ENCODE measurements around the gene CCKAR.

Gene CCKAR

DNA sequence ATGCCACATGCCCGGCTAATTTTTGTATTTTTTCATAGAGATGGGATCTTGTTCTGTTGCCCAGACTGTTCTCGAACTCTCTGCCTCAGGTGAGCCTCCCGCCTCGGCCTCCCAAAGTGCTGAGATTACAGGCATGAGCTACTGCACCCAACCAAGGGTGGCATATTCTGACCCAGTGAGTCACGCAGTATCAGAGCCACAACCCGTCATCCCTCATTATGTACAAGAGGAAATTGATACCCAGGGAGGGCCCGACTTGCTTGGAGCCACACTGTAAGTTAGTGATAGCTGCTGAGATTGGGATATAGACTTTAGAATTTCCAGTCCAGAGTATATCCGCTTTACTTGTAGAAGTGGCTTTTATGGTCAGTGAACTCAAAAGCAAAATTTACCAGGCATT lies 14.6 kb downstream of the CCKAR start:
- H3K4me2 ChIP-seq (ENCODE audit: insufficient read depth, low read length): no peak overlapping the region
- ATAC-seq (ENCODE audit: insufficient read depth, low read depth) (no peak), DNase-seq (no peak)
- no peaks in the 10 kb centered on the region for H3K4me1 ChIP-seq (ENCODE audit: insufficient read depth, low read length)
- no peaks in the 10 kb centered on the region for H3K79me2 ChIP-seq (ENCODE audit: insufficient read depth, low read length)
- H3K4me3 ChIP-seq (ENCODE audit: low read depth in 1 of 2, low read length in 2 of 2): no peak overlapping the region
- no peak overlapping the region for H3K27ac ChIP-seq (ENCODE audit: low read length)
- TF ChIP-seq CTCF (IDR thresholded peaks at IDR 0.05; ENCODE audit: borderline replicate concordance, extremely low read depth, low read length, poor library complexity, severe bottlenecking) (no peak), EZH2 (IDR thresholded peaks at IDR 0.05; ENCODE audit: borderline replicate concordance, low read depth, low read length, severe bottlenecking) (no peak)
- no peaks in the 10 kb centered on the region for H3K9me3 ChIP-seq (ENCODE audit: insufficient read depth, low read length, severe bottlenecking)
- H4K20me1 ChIP-seq (ENCODE audit: insufficient read depth, low read length): no peaks in the 10 kb centered on the region
- H3K27me3 ChIP-seq (ENCODE audit: insufficient read depth, low read length, poor library complexity): no peaks in the 10 kb centered on the region
- H3K36me3 ChIP-seq (ENCODE audit: insufficient read depth, low read length): no peaks in the 10 kb centered on the region
- no peak overlapping the region for H2AFZ ChIP-seq (ENCODE audit: low read depth, low read length)
- H3K9ac ChIP-seq (ENCODE audit: low read depth, low read length): no peak overlapping the region

DNA sequence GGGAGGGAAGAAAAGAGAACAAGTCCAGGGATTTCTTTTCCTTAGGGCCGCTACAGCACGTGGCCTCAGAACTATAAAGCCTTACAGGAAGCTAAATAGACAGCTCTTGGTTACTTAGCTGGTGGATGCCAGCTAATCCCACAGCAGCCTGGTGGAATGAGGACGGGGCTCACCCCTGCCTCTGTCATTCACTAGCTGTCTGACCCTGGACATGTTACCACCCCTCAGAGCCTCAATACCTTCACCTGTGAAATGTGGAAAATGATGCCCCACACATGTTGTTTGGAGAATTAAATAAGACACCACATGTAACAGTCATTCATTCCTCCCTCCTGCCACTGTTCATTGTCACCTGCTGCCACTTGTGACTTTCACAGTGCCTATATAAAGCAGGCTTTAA lies 15.7 kb downstream of the CCKAR start:
- no peaks in the 10 kb centered on the region for H3K9me3 ChIP-seq (ENCODE audit: insufficient read depth, low read length, severe bottlenecking)
- H3K79me2 ChIP-seq (ENCODE audit: insufficient read depth, low read length): no peaks in the 10 kb centered on the region
- no peaks in the 10 kb centered on the region for H3K36me3 ChIP-seq (ENCODE audit: insufficient read depth, low read length)
- H3K4me2 ChIP-seq (ENCODE audit: insufficient read depth, low read length): no peak overlapping the region
- no peak overlapping the region for H3K9ac ChIP-seq (ENCODE audit: low read depth, low read length)
- H3K27ac ChIP-seq (ENCODE audit: low read length): no peak overlapping the region
- no peak overlapping the region for H2AFZ ChIP-seq (ENCODE audit: low read depth, low read length)
- no peaks in the 10 kb centered on the region for H4K20me1 ChIP-seq (ENCODE audit: insufficient read depth, low read length)
- no peak for TF ChIP-seq EZH2 (IDR thresholded peaks at IDR 0.05; ENCODE audit: borderline replicate concordance, low read depth, low read length, severe bottlenecking)
- no peak for TF ChIP-seq CTCF (IDR thresholded peaks at IDR 0.05; ENCODE audit: borderline replicate concordance, extremely low read depth, low read length, poor library complexity, severe bottlenecking)
- DNase-seq (no peak), ATAC-seq (ENCODE audit: insufficient read depth, low read depth) (no peak)
- H3K4me1 ChIP-seq (ENCODE audit: insufficient read depth, low read length): no peaks in the 10 kb centered on the region
- H3K27me3 ChIP-seq (ENCODE audit: insufficient read depth, low read length, poor library complexity): no peaks in the 10 kb centered on the region
- no peak overlapping the region for H3K4me3 ChIP-seq (ENCODE audit: low read depth in 1 of 2, low read length in 2 of 2)

DNA sequence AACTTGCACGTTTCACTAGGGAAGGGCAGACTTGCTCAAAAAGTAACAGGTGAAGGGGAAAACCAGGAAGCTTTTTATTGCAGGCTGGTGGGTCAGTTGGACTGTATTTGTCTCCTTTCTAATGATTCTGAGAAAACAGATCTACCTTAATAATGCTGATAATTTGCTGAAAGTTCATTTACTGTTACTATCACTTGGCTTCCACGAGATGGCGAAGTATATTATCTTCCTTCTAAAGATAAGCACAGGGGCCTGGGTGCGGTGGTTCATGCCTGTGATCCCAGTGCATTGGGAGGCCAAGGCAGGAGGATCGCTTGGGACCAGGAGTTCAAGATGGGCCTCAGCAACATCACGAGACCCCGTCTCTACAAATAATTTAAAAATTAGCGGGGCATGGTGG lies 16.4 kb downstream of the CCKAR start:
- H3K9ac ChIP-seq (ENCODE audit: low read depth, low read length): no peak overlapping the region
- H3K36me3 ChIP-seq (ENCODE audit: insufficient read depth, low read length): no peaks in the 10 kb centered on the region
- H3K27me3 ChIP-seq (ENCODE audit: insufficient read depth, low read length, poor library complexity): no peaks in the 10 kb centered on the region
- no peak overlapping the region for H3K4me3 ChIP-seq (ENCODE audit: low read depth in 1 of 2, low read length in 2 of 2)
- H2AFZ ChIP-seq (ENCODE audit: low read depth, low read length): no peak overlapping the region
- no peaks in the 10 kb centered on the region for H3K9me3 ChIP-seq (ENCODE audit: insufficient read depth, low read length, severe bottlenecking)
- ATAC-seq (ENCODE audit: insufficient read depth, low read depth) (no peak), DNase-seq (no peak)
- no peaks in the 10 kb centered on the region for H4K20me1 ChIP-seq (ENCODE audit: insufficient read depth, low read length)
- H3K79me2 ChIP-seq (ENCODE audit: insufficient read depth, low read length): no peaks in the 10 kb centered on the region
- no peak overlapping the region for H3K4me2 ChIP-seq (ENCODE audit: insufficient read depth, low read length)
- no peak overlapping the region for H3K27ac ChIP-seq (ENCODE audit: low read length)
- TF ChIP-seq EZH2 (IDR thresholded peaks at IDR 0.05; ENCODE audit: borderline replicate concordance, low read depth, low read length, severe bottlenecking): no peak
- TF ChIP-seq CTCF (IDR thresholded peaks at IDR 0.05; ENCODE audit: borderline replicate concordance, extremely low read depth, low read length, poor library complexity, severe bottlenecking): no peak
- H3K4me1 ChIP-seq (ENCODE audit: insufficient read depth, low read length): no peaks in the 10 kb centered on the region

- Histone ChIP-seq H3K36me3 (ENCODE audit: insufficient read depth, low read length) (no peaks in the 10 kb centered on the region), H4K20me1 (ENCODE audit: insufficient read depth, low read length) (no peaks in the 10 kb centered on the region), H3K4me3 (ENCODE audit: low read depth in 1 of 2, low read length in 2 of 2) (no peak overlapping the region), H3K9me3 (ENCODE audit: insufficient read depth, low read length, severe bottlenecking) (no peaks in the 10 kb centered on the region), H3K4me2 (ENCODE audit: insufficient read depth, low read length) (no peak overlapping the region), H3K9ac (ENCODE audit: low read depth, low read length) (no peak overlapping the region), H3K27ac (ENCODE audit: low read length) (no peak overlapping the region), H3K4me1 (ENCODE audit: insufficient read depth, low read length) (no peaks in the 10 kb centered on the region), H2AFZ (ENCODE audit: low read depth, low read length) (no peak overlapping the region), H3K79me2 (ENCODE audit: insufficient read depth, low read length) (no peaks in the 10 kb centered on the region), H3K27me3 (ENCODE audit: insufficient read depth, low read length, poor library complexity) (no peaks in the 10 kb centered on the region)
- ATAC-seq (ENCODE audit: insufficient read depth, low read depth) (no peak), DNase-seq (no peak)
- TF ChIP-seq EZH2 (IDR thresholded peaks at IDR 0.05; ENCODE audit: borderline replicate concordance, low read depth, low read length, severe bottlenecking) (no peak), CTCF (IDR thresholded peaks at IDR 0.05; ENCODE audit: borderline replicate concordance, extremely low read depth, low read length, poor library complexity, severe bottlenecking) (no peak)
Measured at GRCh38 chr4:26471890-26472289, 18.4 kb downstream of the CCKAR start.
